HepG2 (cell line): ENCODE results near the gene IMPDH2. TPM values are rescaled to one million over a fixed set of nuclear protein-coding genes. Genes with fewer than 3 reads are reported as not detected.

Experiments
- HMGXB3 ChIP-seq: sonication (generic); formaldehyde crosslinking; IDR thresholded peaks from 2 replicates; pipeline ENCODE4 v1.4.0; 2020; ENCODE audit warnings: missing genetic modification reagents, borderline replicate concordance
- MEIS1 ChIP-seq: sonication (generic); formaldehyde crosslinking; IDR thresholded peaks from 2 replicates; pipeline ENCODE4 v1.9.0; 2021; ENCODE audit warnings: mild to moderate bottlenecking, missing genetic modification reagents, moderate library complexity, borderline replicate concordance
- XRCC5 ChIP-seq: fragments of 200-400 bp; formaldehyde crosslinking; optimal IDR thresholded peaks from 2 replicates; pipeline ENCODE3; 2017; ENCODE audit warnings: mild to moderate bottlenecking, low read length
- ZNF10 ChIP-seq: sonication (generic); formaldehyde crosslinking; IDR thresholded peaks from 2 replicates; pipeline ENCODE4 v1.4.0; 2020; ENCODE audit warnings: mild to moderate bottlenecking, low read depth, missing genetic modification reagents, borderline replicate concordance
- ZSCAN12 ChIP-seq: sonication (generic); formaldehyde crosslinking; IDR thresholded peaks from 2 replicates; pipeline ENCODE4 v1.9.0; 2021; ENCODE audit warnings: mild to moderate bottlenecking, missing genetic modification reagents
- polyA plus RNA-seq, 8 experiments: library from polyadenylated mRNA; depleted of rRNA in 3 of 8; stranded (reverse) in 7 of 8; unstranded in 1 of 8; fragments of >200 nt; fragmentation: Illumina TruSeq in 4 of 8; extraction: Trizol in 4 of 8; gene quantifications; 2 replicates each; pipeline versions ENCODE4 v1.2.1 to v1.2.3, GENCODE V29; 2011 to 2016; ENCODE audit warnings: low read depth in 4 of 8, missing spikeins in 1 of 8, mixed read lengths in 1 of 8; ENCODE audit not compliant: insufficient read depth in 1 of 8
- total RNA-seq, 5 experiments: library from RNA; depleted of rRNA; stranded (reverse); fragments of >200 nt; fragmentation: Illumina TruSeq; extraction: Trizol; gene quantifications; 2 replicates each; pipeline ENCODE4 v1.2.3, GENCODE V29; 2016; ENCODE audit warnings: low read depth in 1 of 5
- TF ChIP-seq, protein P1 (sequence below): sonication (generic); formaldehyde crosslinking; IDR thresholded peaks from 2 replicates; pipeline ENCODE4 v1.5.1; 2020; ENCODE audit warnings: missing genetic modification reagents, mild to moderate bottlenecking, borderline replicate concordance
- TF ChIP-seq, protein P2 (sequence below): IDR thresholded peaks from 2 replicates; pipeline ENCODE4 v1.6.1; 2012; ENCODE audit warnings: low read depth, low read length, improper control_type of control experiment
- TF ChIP-seq, protein P3 (sequence below): sonication (generic); formaldehyde crosslinking; IDR thresholded peaks from 2 replicates; pipeline ENCODE4 v1.4.0; 2020; ENCODE audit warnings: mild to moderate bottlenecking, missing genetic modification reagents
- TF ChIP-seq, protein P4 (sequence below): sonication (generic); formaldehyde crosslinking; IDR thresholded peaks from 2 replicates; pipeline ENCODE4 v1.9.0; 2021; ENCODE audit warnings: mild to moderate bottlenecking, missing genetic modification reagents

The IMPDH2 gene
- total and polyA plus RNA-seq, 2 of the 13 experiments (the other 11 are each of a cell fraction or from before 2014, with no cell fraction given), result 248 to 260 TPM

GRCh38 chr3:49021213-49021812, 7.9 kb downstream of the IMPDH2 start (continued):
- TF ChIP-seq HMGXB3 (no peak), ZSCAN12 (CRISPR knock-in tag) (0 out of 2 replicates have a peak, but pooled peaks have one; percentile 36), MEIS1 (peak; percentile 65; the same call in 1 of the 2 replicates), ZNF10 (no peak), XRCC5 (no peak)
- TF ChIP-seq, protein P1, sequence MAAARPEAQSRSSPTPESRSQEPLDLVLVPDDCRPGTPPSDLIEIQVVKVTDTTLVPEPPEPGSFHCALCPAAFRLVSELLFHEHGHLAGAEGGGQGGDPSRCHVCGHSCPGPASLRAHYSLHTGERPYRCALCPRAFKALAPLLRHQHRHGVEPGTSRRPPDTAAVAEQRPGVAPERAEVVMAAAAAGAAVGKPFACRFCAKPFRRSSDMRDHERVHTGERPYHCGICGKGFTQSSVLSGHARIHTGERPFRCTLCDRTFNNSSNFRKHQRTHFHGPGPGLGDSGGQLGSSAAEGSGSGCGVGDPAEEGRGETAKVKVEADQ (CRISPR knock-in tag), result no peak
- TF ChIP-seq, protein P2, sequence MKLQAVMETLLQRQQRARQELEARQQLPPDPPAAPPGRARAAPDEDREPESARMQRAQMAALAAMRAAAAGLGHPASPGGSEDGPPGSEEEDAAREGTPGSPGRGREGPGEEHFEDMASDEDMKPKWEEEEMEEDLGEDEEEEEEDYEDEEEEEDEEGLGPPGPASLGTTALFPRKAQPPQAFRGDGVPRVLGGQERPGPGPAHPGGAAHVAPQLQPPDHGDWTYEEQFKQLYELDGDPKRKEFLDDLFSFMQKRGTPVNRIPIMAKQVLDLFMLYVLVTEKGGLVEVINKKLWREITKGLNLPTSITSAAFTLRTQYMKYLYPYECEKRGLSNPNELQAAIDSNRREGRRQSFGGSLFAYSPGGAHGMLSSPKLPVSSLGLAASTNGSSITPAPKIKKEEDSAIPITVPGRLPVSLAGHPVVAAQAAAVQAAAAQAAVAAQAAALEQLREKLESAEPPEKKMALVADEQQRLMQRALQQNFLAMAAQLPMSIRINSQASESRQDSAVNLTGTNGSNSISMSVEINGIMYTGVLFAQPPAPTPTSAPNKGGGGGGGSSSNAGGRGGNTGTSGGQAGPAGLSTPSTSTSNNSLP, result no peak
- TF ChIP-seq, protein P3, sequence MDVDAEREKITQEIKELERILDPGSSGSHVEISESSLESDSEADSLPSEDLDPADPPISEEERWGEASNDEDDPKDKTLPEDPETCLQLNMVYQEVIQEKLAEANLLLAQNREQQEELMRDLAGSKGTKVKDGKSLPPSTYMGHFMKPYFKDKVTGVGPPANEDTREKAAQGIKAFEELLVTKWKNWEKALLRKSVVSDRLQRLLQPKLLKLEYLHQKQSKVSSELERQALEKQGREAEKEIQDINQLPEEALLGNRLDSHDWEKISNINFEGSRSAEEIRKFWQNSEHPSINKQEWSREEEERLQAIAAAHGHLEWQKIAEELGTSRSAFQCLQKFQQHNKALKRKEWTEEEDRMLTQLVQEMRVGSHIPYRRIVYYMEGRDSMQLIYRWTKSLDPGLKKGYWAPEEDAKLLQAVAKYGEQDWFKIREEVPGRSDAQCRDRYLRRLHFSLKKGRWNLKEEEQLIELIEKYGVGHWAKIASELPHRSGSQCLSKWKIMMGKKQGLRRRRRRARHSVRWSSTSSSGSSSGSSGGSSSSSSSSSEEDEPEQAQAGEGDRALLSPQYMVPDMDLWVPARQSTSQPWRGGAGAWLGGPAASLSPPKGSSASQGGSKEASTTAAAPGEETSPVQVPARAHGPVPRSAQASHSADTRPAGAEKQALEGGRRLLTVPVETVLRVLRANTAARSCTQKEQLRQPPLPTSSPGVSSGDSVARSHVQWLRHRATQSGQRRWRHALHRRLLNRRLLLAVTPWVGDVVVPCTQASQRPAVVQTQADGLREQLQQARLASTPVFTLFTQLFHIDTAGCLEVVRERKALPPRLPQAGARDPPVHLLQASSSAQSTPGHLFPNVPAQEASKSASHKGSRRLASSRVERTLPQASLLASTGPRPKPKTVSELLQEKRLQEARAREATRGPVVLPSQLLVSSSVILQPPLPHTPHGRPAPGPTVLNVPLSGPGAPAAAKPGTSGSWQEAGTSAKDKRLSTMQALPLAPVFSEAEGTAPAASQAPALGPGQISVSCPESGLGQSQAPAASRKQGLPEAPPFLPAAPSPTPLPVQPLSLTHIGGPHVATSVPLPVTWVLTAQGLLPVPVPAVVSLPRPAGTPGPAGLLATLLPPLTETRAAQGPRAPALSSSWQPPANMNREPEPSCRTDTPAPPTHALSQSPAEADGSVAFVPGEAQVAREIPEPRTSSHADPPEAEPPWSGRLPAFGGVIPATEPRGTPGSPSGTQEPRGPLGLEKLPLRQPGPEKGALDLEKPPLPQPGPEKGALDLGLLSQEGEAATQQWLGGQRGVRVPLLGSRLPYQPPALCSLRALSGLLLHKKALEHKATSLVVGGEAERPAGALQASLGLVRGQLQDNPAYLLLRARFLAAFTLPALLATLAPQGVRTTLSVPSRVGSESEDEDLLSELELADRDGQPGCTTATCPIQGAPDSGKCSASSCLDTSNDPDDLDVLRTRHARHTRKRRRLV (CRISPR knock-in tag), result no peak
- TF ChIP-seq, protein P4, sequence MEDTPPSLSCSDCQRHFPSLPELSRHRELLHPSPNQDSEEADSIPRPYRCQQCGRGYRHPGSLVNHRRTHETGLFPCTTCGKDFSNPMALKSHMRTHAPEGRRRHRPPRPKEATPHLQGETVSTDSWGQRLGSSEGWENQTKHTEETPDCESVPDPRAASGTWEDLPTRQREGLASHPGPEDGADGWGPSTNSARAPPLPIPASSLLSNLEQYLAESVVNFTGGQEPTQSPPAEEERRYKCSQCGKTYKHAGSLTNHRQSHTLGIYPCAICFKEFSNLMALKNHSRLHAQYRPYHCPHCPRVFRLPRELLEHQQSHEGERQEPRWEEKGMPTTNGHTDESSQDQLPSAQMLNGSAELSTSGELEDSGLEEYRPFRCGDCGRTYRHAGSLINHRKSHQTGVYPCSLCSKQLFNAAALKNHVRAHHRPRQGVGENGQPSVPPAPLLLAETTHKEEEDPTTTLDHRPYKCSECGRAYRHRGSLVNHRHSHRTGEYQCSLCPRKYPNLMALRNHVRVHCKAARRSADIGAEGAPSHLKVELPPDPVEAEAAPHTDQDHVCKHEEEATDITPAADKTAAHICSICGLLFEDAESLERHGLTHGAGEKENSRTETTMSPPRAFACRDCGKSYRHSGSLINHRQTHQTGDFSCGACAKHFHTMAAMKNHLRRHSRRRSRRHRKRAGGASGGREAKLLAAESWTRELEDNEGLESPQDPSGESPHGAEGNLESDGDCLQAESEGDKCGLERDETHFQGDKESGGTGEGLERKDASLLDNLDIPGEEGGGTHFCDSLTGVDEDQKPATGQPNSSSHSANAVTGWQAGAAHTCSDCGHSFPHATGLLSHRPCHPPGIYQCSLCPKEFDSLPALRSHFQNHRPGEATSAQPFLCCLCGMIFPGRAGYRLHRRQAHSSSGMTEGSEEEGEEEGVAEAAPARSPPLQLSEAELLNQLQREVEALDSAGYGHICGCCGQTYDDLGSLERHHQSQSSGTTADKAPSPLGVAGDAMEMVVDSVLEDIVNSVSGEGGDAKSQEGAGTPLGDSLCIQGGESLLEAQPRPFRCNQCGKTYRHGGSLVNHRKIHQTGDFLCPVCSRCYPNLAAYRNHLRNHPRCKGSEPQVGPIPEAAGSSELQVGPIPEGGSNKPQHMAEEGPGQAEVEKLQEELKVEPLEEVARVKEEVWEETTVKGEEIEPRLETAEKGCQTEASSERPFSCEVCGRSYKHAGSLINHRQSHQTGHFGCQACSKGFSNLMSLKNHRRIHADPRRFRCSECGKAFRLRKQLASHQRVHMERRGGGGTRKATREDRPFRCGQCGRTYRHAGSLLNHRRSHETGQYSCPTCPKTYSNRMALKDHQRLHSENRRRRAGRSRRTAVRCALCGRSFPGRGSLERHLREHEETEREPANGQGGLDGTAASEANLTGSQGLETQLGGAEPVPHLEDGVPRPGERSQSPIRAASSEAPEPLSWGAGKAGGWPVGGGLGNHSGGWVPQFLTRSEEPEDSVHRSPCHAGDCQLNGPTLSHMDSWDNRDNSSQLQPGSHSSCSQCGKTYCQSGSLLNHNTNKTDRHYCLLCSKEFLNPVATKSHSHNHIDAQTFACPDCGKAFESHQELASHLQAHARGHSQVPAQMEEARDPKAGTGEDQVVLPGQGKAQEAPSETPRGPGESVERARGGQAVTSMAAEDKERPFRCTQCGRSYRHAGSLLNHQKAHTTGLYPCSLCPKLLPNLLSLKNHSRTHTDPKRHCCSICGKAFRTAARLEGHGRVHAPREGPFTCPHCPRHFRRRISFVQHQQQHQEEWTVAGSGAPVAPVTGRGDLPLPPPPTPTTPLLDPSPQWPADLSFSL (CRISPR knock-in tag), result no peak
